HepG2 (cell line): ENCODE data around the gene CDC6. TPM values are rescaled to one million over a fixed set of nuclear protein-coding genes. Genes with fewer than 3 reads are reported as not detected.

ENCODE experiments used
- CHCHD3 ChIP-seq: sonication (generic); formaldehyde crosslinking; IDR thresholded peaks from 2 replicates; pipeline ENCODE4 v1.8.0; 2022; ENCODE audit warnings: mild to moderate bottlenecking, missing genetic modification reagents, moderate library complexity
- LCORL ChIP-seq, 2 experiments: fragments of 450-650 bp in 1 of 2; sonication (generic) in 1 of 2; formaldehyde crosslinking in 1 of 2; IDR thresholded peaks; 2 replicates each; pipeline versions ENCODE4 v1.5.0 to v1.6.1; 2017 to 2020; ENCODE audit warnings: antibody characterized with exemption in 1 of 2, missing genetic modification reagents in 1 of 2
- MIER3 ChIP-seq: IDR thresholded peaks from 2 replicates; pipeline ENCODE4 v1.6.1; 2016; ENCODE audit warnings: missing compliant biosample characterization, borderline replicate concordance
- PRDM4 ChIP-seq: sonication (generic); formaldehyde crosslinking; IDR thresholded peaks from 2 replicates; pipeline ENCODE4 v1.9.0; 2021; ENCODE audit warnings: missing genetic modification reagents, borderline replicate concordance
- PRPF4 ChIP-seq: fragments of 200-400 bp; formaldehyde crosslinking; IDR thresholded peaks from 2 replicates; pipeline ENCODE4 v1.6.1; 2016; ENCODE audit warnings: low read length, low read depth; ENCODE audit not compliant: poor library complexity, severe bottlenecking
- SKIL ChIP-seq: sonication (generic); formaldehyde crosslinking; IDR thresholded peaks from 2 replicates; pipeline ENCODE4 v1.8.0; 2022; ENCODE audit warnings: missing genetic modification reagents, mild to moderate bottlenecking, moderate library complexity, borderline replicate concordance
- SMARCE1 ChIP-seq: fragments of 450-650 bp; IDR thresholded peaks from 2 replicates; pipeline ENCODE4 v1.6.1; 2017; ENCODE audit warnings: borderline replicate concordance
- ZNF138 ChIP-seq: sonication (generic); formaldehyde crosslinking; IDR thresholded peaks from 2 replicates; pipeline ENCODE4 v1.5.0; 2020; ENCODE audit warnings: mild to moderate bottlenecking, low read depth, missing genetic modification reagents
- ZNF274 ChIP-seq: sonication (generic); formaldehyde crosslinking; IDR thresholded peaks from 2 replicates; pipeline ENCODE4 v1.5.1; 2020; ENCODE audit warnings: mild to moderate bottlenecking, missing genetic modification reagents
- ZNF546 ChIP-seq: sonication (generic); formaldehyde crosslinking; conservative IDR thresholded peaks from 2 replicates; pipeline ENCODE4 v1.8.1; 2023; ENCODE audit warnings: mild to moderate bottlenecking, missing genetic modification reagents
- ZNF552 ChIP-seq: sonication (generic); formaldehyde crosslinking; IDR thresholded peaks from 2 replicates; pipeline ENCODE4 v1.9.0; 2022; ENCODE audit warnings: missing genetic modification reagents, mild to moderate bottlenecking, borderline replicate concordance
- ZNF556 ChIP-seq: sonication (generic); formaldehyde crosslinking; IDR thresholded peaks from 2 replicates; pipeline ENCODE4 v1.4.0; 2020; ENCODE audit warnings: mild to moderate bottlenecking, missing genetic modification reagents, borderline replicate concordance
- ZNF678 ChIP-seq: sonication (generic); formaldehyde crosslinking; IDR thresholded peaks from 2 replicates; pipeline ENCODE4 v1.4.0; 2020; ENCODE audit warnings: mild to moderate bottlenecking, missing genetic modification reagents
- ZNF7 ChIP-seq: IDR thresholded peaks from 2 replicates; pipeline ENCODE4 v1.6.1; 2016; ENCODE audit warnings: missing biosample characterization, missing genetic modification reagents
- ZSCAN20 ChIP-seq: sonication (generic); formaldehyde crosslinking; IDR thresholded peaks from 2 replicates; pipeline ENCODE4 v1.4.0; 2020; ENCODE audit warnings: missing genetic modification reagents, mild to moderate bottlenecking, borderline replicate concordance
- polyA plus RNA-seq, 8 experiments: library from polyadenylated mRNA; depleted of rRNA in 3 of 8; stranded (reverse) in 7 of 8; unstranded in 1 of 8; fragments of >200 nt; fragmentation: Illumina TruSeq in 4 of 8; extraction: Trizol in 4 of 8; gene quantifications; 2 replicates each; pipeline versions ENCODE4 v1.2.1 to v1.2.3, GENCODE V29; 2011 to 2016; ENCODE audit warnings: low read depth in 4 of 8, missing spikeins in 1 of 8, mixed read lengths in 1 of 8; ENCODE audit not compliant: insufficient read depth in 1 of 8
- total RNA-seq, 5 experiments: library from RNA; depleted of rRNA; stranded (reverse); fragments of >200 nt; fragmentation: Illumina TruSeq; extraction: Trizol; gene quantifications; 2 replicates each; pipeline ENCODE4 v1.2.3, GENCODE V29; 2016; ENCODE audit warnings: low read depth in 1 of 5
- TF ChIP-seq, protein P1 (sequence below): IDR thresholded peaks from 2 replicates; pipeline ENCODE4 v1.6.1; 2016; ENCODE audit warnings: mild to moderate bottlenecking
- TF ChIP-seq, protein P2 (sequence below): sonication (generic); formaldehyde crosslinking; IDR thresholded peaks from 2 replicates; pipeline ENCODE4 v1.4.0; 2020; ENCODE audit warnings: mild to moderate bottlenecking, missing genetic modification reagents, borderline replicate concordance
- TF ChIP-seq, protein P3 (sequence below): sonication (generic); formaldehyde crosslinking; IDR thresholded peaks from 2 replicates; pipeline ENCODE4 v1.8.1; 2023; ENCODE audit warnings: mild to moderate bottlenecking, missing genetic modification reagents, borderline replicate concordance

Gene CDC6
- total and polyA plus RNA-seq, 2 of the 13 experiments (the other 11 are each of a cell fraction or from before 2014, with no cell fraction given): 17.4 to 114 TPM

- TF ChIP-seq, protein P1, sequence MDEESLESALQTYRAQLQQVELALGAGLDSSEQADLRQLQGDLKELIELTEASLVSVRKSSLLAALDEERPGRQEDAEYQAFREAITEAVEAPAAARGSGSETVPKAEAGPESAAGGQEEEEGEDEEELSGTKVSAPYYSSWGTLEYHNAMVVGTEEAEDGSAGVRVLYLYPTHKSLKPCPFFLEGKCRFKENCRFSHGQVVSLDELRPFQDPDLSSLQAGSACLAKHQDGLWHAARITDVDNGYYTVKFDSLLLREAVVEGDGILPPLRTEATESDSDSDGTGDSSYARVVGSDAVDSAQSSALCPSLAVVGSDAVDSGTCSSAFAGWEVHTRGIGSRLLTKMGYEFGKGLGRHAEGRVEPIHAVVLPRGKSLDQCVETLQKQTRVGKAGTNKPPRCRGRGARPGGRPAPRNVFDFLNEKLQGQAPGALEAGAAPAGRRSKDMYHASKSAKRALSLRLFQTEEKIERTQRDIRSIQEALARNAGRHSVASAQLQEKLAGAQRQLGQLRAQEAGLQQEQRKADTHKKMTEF (CRISPR knock-in tag): peak; percentile 86
- TF ChIP-seq SKIL (CRISPR knock-in tag) (peak; percentile 86; the same call in 1 of the 2 replicates), ZNF7 (no peak), PRDM4 (CRISPR knock-in tag) (no peak), ZNF274 (no peak; the same call in none of the 2 replicates), MIER3 (CRISPR knock-in tag) (peak; percentile 97; the same call in 1 of the 2 replicates), ZNF552 (CRISPR knock-in tag) (no peak), PRPF4 (no peak), ZNF678 (no peak), ZNF138 (no peak), SMARCE1 (no peak), ZSCAN20 (CRISPR knock-in tag) (no peak), ZNF556 (peak; percentile 96), ZNF546 (CRISPR knock-in tag) (peak; percentile 70), LCORL (IDR thresholded peaks at IDR 0.05) (no peak; the same call in 1 of the 2 replicates), LCORL (CRISPR knock-in tag; IDR thresholded peaks at IDR 0.05) (peak; percentile 99), CHCHD3 (CRISPR knock-in tag) (no peak)
- TF ChIP-seq, protein P2, sequence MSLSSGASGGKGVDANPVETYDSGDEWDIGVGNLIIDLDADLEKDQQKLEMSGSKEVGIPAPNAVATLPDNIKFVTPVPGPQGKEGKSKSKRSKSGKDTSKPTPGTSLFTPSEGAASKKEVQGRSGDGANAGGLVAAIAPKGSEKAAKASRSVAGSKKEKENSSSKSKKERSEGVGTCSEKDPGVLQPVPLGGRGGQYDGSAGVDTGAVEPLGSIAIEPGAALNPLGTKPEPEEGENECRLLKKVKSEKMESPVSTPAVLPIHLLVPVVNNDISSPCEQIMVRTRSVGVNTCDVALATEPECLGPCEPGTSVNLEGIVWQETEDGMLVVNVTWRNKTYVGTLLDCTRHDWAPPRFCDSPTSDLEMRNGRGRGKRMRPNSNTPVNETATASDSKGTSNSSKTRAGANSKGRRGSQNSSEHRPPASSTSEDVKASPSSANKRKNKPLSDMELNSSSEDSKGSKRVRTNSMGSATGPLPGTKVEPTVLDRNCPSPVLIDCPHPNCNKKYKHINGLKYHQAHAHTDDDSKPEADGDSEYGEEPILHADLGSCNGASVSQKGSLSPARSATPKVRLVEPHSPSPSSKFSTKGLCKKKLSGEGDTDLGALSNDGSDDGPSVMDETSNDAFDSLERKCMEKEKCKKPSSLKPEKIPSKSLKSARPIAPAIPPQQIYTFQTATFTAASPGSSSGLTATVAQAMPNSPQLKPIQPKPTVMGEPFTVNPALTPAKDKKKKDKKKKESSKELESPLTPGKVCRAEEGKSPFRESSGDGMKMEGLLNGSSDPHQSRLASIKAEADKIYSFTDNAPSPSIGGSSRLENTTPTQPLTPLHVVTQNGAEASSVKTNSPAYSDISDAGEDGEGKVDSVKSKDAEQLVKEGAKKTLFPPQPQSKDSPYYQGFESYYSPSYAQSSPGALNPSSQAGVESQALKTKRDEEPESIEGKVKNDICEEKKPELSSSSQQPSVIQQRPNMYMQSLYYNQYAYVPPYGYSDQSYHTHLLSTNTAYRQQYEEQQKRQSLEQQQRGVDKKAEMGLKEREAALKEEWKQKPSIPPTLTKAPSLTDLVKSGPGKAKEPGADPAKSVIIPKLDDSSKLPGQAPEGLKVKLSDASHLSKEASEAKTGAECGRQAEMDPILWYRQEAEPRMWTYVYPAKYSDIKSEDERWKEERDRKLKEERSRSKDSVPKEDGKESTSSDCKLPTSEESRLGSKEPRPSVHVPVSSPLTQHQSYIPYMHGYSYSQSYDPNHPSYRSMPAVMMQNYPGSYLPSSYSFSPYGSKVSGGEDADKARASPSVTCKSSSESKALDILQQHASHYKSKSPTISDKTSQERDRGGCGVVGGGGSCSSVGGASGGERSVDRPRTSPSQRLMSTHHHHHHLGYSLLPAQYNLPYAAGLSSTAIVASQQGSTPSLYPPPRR: peak; percentile 91
- TF ChIP-seq, protein P3, sequence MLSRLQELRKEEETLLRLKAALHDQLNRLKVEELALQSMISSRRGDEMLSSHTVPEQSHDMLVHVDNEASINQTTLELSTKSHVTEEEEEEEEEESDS: peak; percentile 57; the same call in 1 of the 2 replicates
Measured at GRCh38 chr17:40352779-40353394, 65.2 kb downstream of the CDC6 start (continued).
